Dedifferentiated amniotic fluid mesenchymal stem cell (primary cell): ENCODE results near the gene SUSD4.

ENCODE experiments used
- DNase-seq: peaks from one replicate; pipeline ENCODE4 v3.0.0-alpha.2; 2016; ENCODE audit errors: extremely low spot score

SUSD4 gene

DNA sequence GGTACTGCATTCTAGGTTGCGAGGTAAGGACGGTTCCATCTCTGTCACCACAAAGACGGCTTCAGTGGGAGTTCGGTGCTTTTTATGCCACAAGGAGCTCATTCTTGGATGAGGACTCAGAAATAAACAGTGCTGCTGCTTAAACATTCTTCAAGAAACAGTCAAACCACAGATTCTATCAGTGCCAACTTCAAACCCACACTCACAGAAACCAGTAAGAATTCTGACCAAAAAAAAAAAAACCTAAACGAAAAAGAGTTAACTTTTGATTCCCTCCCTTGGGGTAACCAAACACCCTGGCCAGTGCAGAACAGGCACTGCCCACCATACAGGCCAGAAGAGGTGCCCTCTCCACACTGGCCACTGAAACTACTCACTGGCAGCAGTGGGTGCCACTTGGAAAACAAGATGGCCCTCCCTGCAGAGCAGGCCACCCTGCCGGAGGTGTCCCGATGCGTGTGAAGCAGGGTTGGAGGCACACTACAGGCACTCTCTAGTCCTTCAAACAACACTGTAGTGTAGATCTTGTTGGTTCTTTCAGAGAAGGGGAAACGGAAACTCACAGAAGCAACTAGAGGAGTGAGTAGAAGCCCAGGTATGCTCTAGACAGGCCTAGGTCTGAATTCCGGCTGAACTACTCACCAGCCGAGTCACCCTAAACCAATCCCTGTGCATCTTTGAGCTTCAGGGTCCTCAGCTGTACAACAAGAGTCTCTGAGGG lies 133.7 kb downstream of the SUSD4 start:
- peak; percentile 26 for DNase-seq

DNA sequence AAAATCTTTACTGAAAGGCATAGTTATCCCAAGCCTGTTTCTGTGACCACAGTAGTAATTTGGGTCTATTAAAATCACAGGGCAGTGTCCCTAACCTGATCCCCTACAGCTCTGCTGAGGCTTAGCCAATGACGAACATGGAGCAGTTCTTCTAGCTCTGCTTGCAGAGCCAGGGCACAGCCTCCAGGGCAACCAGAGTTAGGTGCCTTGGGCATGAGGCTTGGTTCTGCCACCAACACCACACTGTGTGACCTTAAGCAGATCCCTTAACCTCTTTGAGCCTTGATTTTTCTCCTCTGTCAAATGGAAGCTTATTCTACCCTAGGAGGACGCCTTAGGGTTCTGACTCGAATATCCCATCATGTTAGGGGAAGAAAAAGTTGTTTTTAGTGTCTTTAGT lies 134.2 kb downstream of the SUSD4 start:
- DNase-seq, result no peak

DNA sequence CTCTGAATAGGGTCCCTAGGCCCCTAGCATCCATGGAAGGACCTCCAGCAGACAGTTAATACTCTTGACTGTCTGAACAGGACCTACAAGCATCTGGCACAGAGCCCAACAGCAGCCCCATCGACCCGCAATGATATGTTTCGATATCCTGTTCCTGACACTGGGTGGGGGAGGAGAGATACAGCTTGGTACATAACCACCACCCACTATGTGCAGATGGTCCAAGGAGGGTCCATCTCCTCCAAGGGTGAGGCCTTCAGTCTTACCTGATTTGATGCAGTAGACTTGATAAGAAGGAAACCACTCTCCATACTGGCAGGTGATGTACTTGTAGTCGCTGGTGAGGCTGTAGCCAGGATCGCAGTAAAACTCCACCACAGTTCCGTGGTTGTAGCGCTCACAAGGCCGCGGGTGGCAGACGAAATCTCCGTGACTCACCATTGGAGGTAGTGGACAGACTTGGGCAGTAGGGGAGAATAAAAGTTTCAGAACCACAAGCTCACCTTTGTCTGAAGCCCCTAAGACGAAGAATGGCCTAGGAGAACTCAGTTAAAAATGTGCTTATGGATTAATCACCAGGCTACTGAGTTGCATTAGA lies 134.9 kb downstream of the SUSD4 start:
- no peak for DNase-seq

DNA sequence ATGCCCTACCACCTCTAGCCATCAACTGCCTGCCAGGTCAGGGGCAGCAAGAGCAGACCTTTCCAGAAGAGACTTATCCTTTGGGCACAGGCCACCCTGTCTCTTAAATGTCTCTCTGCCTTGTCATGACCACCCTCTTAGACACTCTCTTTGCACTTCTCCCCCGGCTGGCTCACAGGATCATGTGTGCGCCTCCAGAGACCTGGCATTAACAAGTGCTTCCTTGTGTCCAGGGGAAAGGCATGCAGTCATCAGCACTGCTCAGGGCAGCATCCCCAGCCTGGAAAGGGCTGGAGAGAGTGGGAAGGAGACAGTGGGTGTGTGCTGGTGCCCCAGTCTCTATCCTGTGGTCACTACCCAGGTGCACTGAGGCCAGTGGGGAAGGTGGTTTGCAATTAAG lies 135.8 kb downstream of the SUSD4 start:
- no peak for DNase-seq

DNA sequence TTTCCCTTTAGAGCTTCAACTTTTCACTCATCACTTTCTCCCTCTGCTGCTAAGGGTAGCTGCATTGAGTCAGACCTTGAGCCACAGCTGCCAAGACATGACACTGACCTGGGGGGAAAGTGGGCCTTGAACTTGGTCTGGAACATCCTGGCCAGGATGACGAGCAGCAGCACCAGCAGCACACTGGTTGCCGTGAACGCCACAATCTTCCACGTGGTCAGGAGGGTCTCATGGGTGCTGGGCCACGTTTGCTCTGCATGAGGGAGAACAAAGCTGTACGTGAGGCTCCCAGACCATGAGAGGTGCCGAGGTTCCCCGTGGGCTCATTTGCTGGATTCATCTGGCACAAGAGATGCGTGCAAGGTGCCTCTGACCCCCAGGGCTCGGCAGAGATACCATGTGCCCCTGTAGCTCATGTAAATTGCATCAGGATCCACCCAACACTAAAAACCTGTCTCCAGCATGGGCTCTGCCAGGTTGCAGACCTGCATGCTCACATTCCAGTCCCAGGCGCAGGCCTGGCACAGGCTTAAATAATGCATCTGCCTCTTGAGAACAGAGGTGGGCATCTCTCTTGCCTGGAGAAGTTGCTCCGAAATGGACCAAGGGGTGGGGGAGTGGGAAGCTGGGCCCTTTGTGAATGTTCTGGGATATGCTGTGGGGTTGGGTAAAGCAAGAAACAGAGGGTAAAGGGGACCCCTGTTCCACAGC lies 136.3 kb downstream of the SUSD4 start:
- no peak for DNase-seq

DNA sequence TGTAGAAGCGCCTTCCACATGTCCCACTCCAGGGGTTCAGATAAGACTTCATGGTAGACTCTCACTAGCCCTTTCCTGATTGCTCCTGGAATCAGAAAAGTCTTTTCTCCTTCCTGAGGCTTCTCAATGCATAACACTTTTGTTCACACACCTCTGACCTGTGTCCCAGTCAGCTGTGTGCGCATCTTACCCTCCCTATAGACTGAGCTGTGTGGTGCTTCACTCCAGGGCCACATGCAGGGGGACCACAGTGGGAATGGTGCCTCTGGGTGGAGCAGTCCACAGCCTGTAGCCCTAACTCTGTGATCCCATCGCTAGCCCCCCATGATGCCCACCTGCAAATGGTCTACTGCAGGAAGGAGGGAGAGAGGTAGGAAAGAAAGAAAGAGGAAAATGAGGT lies 136.9 kb downstream of the SUSD4 start:
- DNase-seq, result no peak

DNA sequence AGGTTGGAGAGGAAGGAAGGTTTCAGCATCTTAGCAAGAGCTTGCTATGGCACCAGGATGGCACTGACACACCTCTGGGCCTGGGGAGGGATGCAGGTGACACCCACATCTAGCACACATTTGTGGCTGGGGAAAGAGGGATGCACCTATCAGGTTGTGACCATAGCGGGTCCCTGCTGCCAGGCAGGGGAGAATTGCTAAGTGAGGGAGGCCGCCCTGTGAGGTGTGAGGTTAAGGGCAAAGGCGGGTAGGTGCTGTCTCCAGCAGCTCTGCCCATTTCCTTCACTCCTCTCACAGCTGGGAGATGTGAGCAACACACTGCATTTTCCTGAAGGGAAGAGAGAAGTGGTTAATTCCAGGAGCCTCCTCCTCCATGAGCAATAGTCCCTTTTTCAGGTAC lies 137.7 kb downstream of the SUSD4 start:
- no peak for DNase-seq

DNA sequence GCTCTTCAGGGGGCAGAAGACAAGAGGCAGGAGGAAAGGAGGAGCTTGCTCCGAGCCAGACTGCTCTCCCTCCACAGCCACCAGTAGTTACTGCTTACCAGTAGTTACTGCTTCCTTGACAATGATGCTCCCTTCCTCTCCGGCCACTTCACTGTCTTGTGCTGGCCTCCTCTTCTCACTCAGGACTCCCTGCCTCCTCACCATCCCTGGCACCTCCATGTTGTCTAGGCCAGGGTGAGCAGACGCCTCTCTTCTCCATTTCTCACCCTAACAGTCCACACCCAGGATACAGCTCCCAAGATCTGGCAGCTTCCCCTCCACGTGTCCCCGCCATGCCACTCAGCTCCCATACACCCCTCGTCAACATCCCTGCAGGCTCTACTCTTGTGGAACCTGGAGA lies 138.5 kb downstream of the SUSD4 start:
- DNase-seq, result no peak

DNA sequence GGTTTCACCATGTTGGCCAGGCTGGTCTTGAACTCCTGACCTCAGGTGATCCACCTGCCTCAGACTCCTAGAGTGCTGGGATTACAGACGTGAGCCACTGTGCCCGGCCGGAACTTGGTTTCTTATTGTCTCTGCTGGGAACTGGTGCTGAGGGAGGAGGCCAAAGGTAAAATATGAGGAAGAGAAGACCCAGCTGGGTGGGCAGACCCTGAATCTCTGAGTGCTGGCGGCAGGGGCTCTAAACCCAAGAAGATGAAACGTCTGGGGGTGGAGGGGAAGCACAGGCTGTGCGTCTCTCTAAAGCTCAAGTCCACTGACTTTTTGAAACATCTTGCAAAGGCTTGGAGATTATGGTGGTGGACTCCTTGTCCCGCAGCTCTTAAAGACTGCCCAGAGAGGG lies 138.9 kb downstream of the SUSD4 start:
- DNase-seq, result no peak

DNA sequence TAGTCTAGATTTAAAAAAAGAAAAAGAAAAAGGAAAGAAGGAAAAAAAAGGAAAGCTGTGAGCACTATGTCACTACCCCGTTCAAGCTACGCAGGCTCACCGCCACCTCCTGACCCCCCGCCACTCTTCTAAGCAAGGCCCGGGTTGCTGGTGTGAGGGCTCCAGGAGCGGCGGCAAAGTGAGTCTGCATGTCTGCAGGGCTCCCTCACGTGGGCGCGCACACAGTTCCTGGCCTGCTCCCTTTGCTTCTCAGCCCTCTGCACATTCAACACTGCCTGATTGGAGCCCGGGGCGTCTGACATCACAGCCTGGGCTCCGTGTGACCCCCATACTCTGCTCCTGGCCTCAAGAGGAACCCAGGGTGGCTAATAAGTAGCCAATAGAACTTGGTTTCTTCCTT lies 139.5 kb downstream of the SUSD4 start:
- DNase-seq, result no peak

DNA sequence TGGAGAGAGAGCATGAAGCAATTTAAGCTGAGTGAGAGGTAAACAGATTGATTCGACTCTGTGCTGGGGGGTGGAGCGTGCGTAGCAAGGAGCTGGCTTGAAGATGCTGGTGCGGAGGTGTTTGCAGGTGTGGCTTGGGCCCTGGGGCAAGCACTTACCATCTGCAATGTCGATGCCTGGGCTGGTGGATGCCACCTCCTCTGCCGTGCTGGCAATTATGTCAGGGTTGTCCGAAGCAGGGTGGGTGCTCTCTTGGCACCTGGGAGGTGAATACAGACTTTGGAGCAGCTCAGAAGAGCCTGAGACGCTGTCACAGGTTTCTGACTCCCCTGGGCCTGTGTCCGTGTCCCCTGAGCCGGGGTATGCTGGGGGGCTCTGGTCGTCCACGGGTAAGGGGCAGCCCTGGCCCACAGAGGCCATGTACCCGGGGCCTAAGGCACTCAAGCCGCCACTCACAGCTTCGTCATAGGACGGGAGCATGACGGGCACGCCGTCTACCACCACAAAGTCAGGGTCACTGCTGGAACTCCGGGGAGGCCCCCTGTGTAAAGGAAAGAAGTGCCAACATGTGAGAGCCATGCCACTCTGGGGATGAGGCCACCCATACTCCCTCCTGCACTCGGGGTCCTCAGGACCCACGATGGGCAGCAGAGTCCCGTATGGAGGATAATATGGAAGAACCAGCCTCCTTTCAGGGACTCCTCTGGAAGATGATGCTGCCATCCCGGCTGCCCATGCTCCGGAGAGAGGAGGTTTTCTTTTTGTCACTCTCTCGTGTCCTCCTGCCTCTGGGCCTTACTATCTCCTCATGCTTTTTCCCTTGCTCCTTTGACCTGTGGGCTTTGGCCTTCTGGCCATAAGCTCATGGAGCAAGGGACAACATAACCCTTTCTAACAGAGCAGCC lies 140.6 kb downstream of the SUSD4 start:
- no peak for DNase-seq

DNA sequence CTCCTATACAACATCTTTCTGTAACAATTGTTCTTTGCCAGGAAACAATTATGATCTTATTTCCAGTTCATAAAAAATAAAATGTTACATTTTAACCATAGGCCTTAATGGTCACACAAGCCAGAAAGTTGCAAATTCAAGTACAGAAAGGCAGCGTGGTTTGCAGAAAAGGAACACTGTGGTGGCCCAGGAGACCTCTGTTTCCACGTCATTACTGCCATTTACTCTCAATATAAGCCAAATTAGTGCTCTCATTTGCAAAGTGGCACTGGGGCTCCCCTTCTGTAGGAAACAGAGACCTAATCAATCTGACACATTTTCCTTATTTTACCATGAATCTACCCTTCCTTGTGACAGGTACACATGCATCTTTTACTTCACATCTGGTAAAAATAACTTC lies 141.6 kb downstream of the SUSD4 start:
- DNase-seq, result no peak

DNA sequence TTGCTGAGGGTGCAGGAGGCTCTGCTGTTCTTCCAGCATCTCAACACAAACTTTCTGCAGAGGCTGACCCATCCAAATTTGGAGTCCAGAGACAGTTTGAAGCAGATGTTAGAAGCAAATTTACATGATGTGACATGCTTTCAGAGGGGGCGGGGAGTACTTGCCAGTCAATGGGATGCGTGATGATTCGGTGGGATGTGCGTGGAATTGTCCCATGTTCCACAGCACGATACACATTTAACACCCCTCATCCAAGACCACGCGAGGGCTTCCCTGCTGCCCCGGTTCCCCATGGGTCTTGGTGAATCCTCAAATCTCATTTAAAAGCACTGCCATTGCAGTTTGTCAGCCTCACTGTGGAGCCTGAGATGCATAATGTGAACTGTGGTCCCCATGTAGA lies 142.3 kb downstream of the SUSD4 start:
- no peak for DNase-seq

DNA sequence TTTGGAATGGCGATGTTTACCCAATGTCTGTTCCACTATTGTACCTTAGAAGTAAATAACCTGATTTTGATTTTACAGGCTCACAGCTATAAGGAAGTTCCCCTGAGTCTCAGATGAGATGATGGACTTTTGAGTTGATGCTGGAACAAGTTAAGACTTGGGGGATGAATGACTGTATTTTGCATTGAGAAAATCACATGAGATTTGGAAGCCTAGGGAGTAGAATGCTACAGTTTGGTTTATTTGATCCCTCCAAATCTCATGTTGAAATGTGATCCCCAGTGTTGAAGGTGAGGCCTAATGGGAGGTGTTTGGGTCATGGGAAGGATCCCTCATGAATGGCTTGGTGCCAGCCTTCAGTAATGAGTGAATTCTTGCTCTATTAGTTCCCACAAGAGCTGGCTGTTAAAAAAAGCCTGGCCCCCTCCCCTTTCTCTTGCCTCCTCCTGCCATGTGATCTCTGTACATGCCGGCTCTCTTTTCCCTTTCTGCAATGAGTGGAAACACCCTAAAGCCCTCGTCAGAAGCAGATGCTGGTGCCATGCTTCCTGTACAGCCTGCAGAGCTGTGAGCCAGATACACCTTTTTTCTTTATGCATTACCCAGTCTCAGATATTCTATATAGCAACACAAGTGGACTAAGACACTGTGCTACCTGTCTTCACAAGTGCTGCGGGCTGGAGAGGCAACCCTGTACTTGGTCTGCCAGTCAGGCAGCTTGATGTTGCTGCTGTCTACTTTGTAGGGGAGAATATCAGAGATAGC lies 143.9 kb downstream of the SUSD4 start:
- no peak for DNase-seq

DNA sequence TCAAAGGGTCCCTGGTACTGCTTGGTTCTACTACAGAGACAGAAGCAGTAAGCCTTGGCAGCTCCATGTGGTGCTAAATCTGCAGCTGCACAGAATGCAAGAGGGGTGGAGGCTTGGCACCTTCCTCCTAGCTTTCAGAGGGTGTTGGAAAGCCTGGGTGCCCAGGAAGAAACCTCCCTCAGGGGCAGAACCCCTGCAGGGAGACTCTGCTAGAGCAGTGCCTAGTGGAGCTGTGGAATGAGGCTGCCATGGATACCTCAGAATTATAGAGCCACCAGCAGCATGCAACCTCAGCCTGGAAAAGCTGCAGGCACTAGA lies 144.7 kb downstream of the SUSD4 start:
- DNase-seq, result no peak

DNA sequence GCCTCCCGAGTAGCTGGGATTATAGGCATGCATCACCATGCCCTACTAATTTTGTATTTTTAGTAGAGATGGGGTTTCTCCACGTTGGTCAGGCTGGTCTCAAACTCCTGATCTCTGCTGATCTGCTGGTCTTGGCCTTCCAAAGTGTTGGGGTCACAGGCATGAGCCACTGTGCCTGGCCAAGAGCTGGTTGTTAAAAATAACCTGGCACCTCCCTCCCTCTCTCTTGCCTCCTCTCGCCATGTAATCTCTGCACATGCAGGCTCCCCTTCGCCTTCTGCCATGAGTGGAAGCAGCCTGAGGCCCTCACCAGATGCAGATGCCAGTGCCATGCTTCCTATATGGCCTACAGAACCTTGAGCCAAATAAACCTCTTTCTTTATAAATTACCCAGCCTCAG lies 146.2 kb downstream of the SUSD4 start:
- no peak for DNase-seq

DNA sequence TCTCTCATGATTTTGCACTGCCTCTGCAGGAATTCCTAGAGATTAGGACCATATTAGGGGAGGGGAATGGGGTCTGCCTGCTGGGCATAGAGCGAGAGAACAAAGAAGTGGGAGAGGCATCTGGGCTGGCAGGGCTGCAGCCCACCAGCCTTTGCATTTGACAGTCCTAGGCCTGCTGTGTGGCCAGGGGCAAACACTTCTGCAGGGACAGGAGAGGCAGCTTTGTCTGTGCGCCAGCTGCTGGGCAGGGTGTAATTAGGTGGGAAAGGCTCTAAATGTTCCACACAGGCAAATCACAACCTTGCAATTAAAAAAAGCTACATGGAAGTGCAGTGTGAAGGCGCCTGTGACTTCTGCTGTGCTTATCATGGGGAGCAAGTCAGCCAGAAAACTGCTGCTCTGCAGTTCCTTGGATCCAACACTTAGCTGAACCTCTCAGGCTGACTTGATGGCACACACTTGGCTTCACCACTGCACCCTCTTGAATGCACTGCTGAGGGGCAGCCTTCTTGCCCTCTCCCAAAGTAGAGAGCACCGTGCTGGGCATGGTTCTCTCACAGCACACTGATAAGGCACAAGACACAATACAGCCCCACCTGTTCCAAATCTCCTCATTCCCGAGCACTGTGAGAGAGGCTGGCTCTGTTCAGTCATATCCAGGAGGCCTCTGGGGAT lies 147.3 kb downstream of the SUSD4 start:
- no peak for DNase-seq

DNA sequence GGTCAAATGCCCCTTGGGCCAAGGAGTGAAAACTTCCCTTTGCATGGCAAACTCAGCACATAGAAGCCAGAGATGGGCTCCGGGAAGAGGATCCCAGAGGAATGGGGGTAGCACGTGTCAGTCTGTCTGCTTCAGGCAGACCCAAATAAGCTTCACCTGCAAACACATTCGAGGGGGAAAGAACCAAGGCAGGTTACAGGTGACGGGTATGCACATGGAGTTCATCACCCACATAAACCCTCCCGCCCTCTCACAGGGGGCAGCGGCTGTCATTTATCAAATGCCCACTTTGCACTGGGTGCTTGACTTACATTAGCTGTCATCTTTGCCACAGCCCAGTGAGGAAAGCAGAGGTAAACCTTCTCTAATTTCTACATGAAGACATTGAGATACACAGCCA lies 147.9 kb downstream of the SUSD4 start:
- no peak for DNase-seq

DNA sequence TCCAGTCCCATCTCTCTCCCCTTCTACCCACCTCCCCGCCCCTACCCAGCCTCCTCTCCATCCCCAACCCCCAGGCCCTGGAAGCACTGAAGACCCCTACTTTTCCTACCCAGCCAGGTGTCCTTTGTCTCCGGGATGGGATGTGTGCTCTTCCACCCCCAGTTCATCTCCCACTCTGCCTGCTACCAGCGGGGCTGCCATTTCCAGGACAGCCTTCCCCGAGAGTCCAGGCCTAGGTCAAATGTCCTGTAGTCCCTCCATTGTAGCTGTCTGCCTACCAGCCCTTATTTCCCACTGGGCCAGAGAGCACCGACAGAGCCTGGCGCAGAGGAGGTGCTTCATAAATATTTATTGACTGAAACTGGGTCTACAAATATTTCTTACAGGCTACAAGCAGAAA lies 148.9 kb downstream of the SUSD4 start:
- no peak for DNase-seq

DNA sequence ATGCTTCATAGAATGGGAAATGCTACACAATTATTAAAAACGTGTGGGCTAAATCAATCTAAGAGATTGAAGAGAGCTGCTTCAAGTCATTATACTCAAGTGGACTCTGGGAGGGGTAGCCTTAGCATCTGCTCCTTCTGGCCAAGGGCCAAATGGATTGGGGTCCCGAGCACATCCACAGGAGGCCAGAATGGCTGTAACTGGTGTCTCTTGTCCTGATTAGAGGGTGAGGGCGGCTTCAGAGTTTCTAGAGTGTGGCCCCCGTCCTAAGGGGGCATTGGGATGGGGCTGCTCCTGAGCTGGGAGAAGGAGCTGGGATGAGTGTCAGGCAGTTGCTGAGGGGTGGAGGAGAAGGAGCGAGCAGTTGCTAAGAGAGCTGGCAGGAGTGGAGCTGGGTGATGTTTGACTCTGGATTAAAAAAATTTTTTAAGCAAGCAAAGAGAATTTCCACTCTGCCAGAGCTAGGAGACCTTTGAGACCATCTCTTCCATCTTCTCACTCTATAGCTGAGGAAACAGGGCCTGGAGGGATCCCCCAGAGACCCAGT lies 149.6 kb downstream of the SUSD4 start:
- DNase-seq, result no peak

DNA sequence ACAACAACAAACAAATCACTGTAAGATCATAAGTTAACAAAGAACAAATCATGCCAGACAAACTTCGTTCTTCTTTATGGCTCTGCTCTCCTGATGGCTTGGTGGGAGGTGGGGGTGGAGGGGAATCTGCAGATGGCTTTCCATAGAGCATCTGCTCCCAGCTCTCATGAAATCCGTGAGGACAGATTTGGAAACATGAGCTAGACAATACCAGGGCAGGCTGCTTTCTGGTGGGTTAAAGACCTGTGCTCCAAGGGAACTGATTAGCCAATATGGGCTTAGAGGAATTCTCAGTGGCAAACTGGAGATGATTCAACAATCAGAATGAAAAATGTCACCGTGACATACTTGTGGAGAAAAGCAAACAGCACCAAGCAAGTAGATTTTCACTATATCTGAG lies 151.5 kb downstream of the SUSD4 start:
- no peak for DNase-seq
